GM19324 (cell line): ENCODE results near the gene FCHO2.

ENCODE experiments used
- ATAC-seq: cut with Tn5 transposase; IDR thresholded peaks from one replicate; pipeline ENCODE4 v1.9.1; 2021; ENCODE audit warnings: mild to moderate bottlenecking, moderate library complexity; ENCODE audit not compliant: unreplicated experiment, low FRiP score

Gene FCHO2

GRCh38 chr5:73131711-73132425 lies 176.0 kb downstream of the FCHO2 start:
- ATAC-seq, result no peak

GRCh38 chr5:73132759-73133158 lies 176.9 kb downstream of the FCHO2 start:
- no peak for ATAC-seq

- ATAC-seq, result no peak
Measured at GRCh38 chr5:73135021-73135420, 179.2 kb downstream of the FCHO2 start.

- no peak for ATAC-seq
Measured at GRCh38 chr5:73135429-73136054, 179.7 kb downstream of the FCHO2 start.

- ATAC-seq, result no peak
Measured at GRCh38 chr5:73136055-73136562, 180.3 kb downstream of the FCHO2 start.

- ATAC-seq, result no peak
Measured at GRCh38 chr5:73137563-73138530, 182.0 kb downstream of the FCHO2 start.

- ATAC-seq, result no peak
Measured at GRCh38 chr5:73139485-73139884, 183.6 kb downstream of the FCHO2 start.
